GM19328 (cell line): ENCODE measurements around the gene ZNF414.
"Not testable (repeated sequence)": the region's sequence is repeated elsewhere in the genome, so short reads cannot be mapped to it uniquely, and the experiment has no call there.

ENCODE experiments used
- ATAC-seq: cut with Tn5 transposase; IDR thresholded peaks from one replicate; pipeline ENCODE4 v1.9.1; 2021; ENCODE audit warnings: mild to moderate bottlenecking, moderate library complexity; ENCODE audit not compliant: unreplicated experiment

ZNF414 gene

GRCh38 chr19:8518536-8518935 is 4.6 kb upstream of the ZNF414 start:
- ATAC-seq: no peak

GRCh38 chr19:8517551-8518442 is 3.8 kb upstream of the ZNF414 start:
- ATAC-seq: no peak

- no peak for ATAC-seq
Measured at GRCh38 chr19:8515317-8515716, 1.4 kb upstream of the ZNF414 start.

- ATAC-seq: not testable (repeated sequence)
Measured at GRCh38 chr19:8514505-8515009, 590 bp upstream of the ZNF414 start.

- ATAC-seq: no peak
Measured at GRCh38 chr19:8513036-8513686, 806 bp downstream of the ZNF414 start.

- no peak for ATAC-seq
Measured at GRCh38 chr19:8512115-8512967, 1.6 kb downstream of the ZNF414 start.

- no peak for ATAC-seq
Measured at GRCh38 chr19:8511573-8512101, 2.3 kb downstream of the ZNF414 start.

GRCh38 chr19:8510589-8511115 is 3.3 kb downstream of the ZNF414 start:
- no peak for ATAC-seq

GRCh38 chr19:8506402-8506957 is 7.5 kb downstream of the ZNF414 start:
- ATAC-seq: no peak

- ATAC-seq: no peak
Measured at GRCh38 chr19:8505680-8506401, 8.1 kb downstream of the ZNF414 start.

- ATAC-seq: no peak
Measured at GRCh38 chr19:8504919-8505318, 9.0 kb downstream of the ZNF414 start.

- no peak for ATAC-seq
Measured at GRCh38 chr19:8504171-8504570, 9.8 kb downstream of the ZNF414 start.

GRCh38 chr19:8503510-8503909 is 10.5 kb downstream of the ZNF414 start:
- ATAC-seq: no peak

GRCh38 chr19:8501981-8502380 is 12.0 kb downstream of the ZNF414 start:
- ATAC-seq: no peak

GRCh38 chr19:8501516-8501915 is 12.5 kb downstream of the ZNF414 start:
- no peak for ATAC-seq

GRCh38 chr19:8500158-8500557 is 13.8 kb downstream of the ZNF414 start:
- no peak for ATAC-seq

- ATAC-seq: no peak
Measured at GRCh38 chr19:8499048-8499833, 14.7 kb downstream of the ZNF414 start.

- no peak for ATAC-seq
Measured at GRCh38 chr19:8498295-8498694, 15.7 kb downstream of the ZNF414 start.

GRCh38 chr19:8494158-8494557 is 19.8 kb downstream of the ZNF414 start:
- ATAC-seq: no peak
